PC-9 (cell line): ENCODE measurements around the gene SH3GL3. TPM values are rescaled to one million over a fixed set of nuclear protein-coding genes. Genes with fewer than 3 reads are reported as not detected.

Source experiments
- BruUV-seq: library from RNA; stranded (reverse); fragments of 400-500 nt; replicated peaks from 2 replicates; lab custom pipeline; 2021; lab: Mats Ljungman, UMichigan
- CTCF ChIA-PET: fragments of 300-600 bp; sonication (Branson Sonifier 250); formaldehyde crosslinking; loops from one replicate; lab custom pipeline; 2022; ENCODE audit warnings: antibody characterized with exemption; lab: Charles Lee
- POLR2A ChIA-PET: fragments of 300-600 bp; sonication (Branson Sonifier 250); formaldehyde crosslinking; loops from one replicate; lab custom pipeline; 2022; ENCODE audit warnings: antibody characterized with exemption; ENCODE audit not compliant: unreplicated experiment; lab: Charles Lee
- DNase-seq, 2 experiments: peaks; one replicate each; pipeline versions ENCODE4 v3.0.0 to v3.0.0-alpha.2; 2015 to 2022; ENCODE audit warnings: mixed read lengths in 1 of 2
- H2AFZ ChIP-seq: fragments of 200-600 bp; sonication (generic); 2 replicates; pipeline ENCODE4 v1.8.1; 2017; ENCODE audit warnings: antibody characterized with exemption
- H3F3A ChIP-seq: fragments of 200-600 bp; sonication (generic); 2 replicates; pipeline ENCODE4 v1.8.1; 2017; ENCODE audit warnings: antibody characterized with exemption, mild to moderate bottlenecking, low read depth; ENCODE audit not compliant: insufficient read depth
- H3K27ac ChIP-seq: fragments of 200-600 bp; sonication (generic); 2 replicates; pipeline ENCODE4 v1.6.1; 2016; ENCODE audit warnings: mixed run types
- H3K27me3 ChIP-seq: fragments of 200-600 bp; sonication (generic); 2 replicates; pipeline ENCODE4 v1.6.1; 2016; ENCODE audit warnings: low read depth, mixed run types; ENCODE audit not compliant: insufficient read depth
- H3K36me3 ChIP-seq: fragments of 200-600 bp; sonication (generic); 2 replicates; pipeline ENCODE4 v1.6.1; 2016; ENCODE audit warnings: low read depth, mixed run types
- H3K4me1 ChIP-seq: fragments of 200-600 bp; sonication (generic); replicated peaks from 2 replicates; pipeline ENCODE4 v1.6.1; 2016; ENCODE audit warnings: mixed run types; ENCODE audit not compliant: insufficient read depth
- H3K4me2 ChIP-seq: fragments of 200-600 bp; sonication (generic); 2 replicates; pipeline ENCODE4 v1.6.1; 2017; ENCODE audit warnings: mixed run types
- H3K4me3 ChIP-seq: fragments of 200-600 bp; sonication (generic); 2 replicates; pipeline ENCODE4 v1.6.1; 2016; ENCODE audit warnings: mixed run types
- H3K79me2 ChIP-seq: fragments of 200-600 bp; sonication (generic); 2 replicates; pipeline ENCODE4 v1.6.1; 2017; ENCODE audit warnings: low read depth, mixed run types
- H3K9me2 ChIP-seq: fragments of 200-600 bp; sonication (generic); 2 replicates; pipeline ENCODE4 v1.8.1; 2017; ENCODE audit warnings: mild to moderate bottlenecking; ENCODE audit not compliant: insufficient read depth
- H3K9me3 ChIP-seq: fragments of 200-600 bp; sonication (generic); 2 replicates; pipeline ENCODE4 v1.8.1; 2016; ENCODE audit warnings: low read depth; ENCODE audit not compliant: insufficient read depth
- H4K20me1 ChIP-seq: fragments of 200-600 bp; sonication (generic); 2 replicates; pipeline ENCODE4 v1.8.1; 2017; ENCODE audit not compliant: insufficient read depth
- EZH2 ChIP-seq: fragments of 200-600 bp; sonication (generic); IDR thresholded peaks from 2 replicates; pipeline ENCODE4 v1.8.0; 2017; ENCODE audit warnings: antibody characterized with exemption, low read depth
- intact Hi-C: fragments of 100-400 bp; cut with micrococcal nuclease; formaldehyde crosslinking; loops from one replicate; pipeline ENCODE4 v1.10.0; 2022; ENCODE audit not compliant: unreplicated experiment
- total RNA-seq: library from RNA; stranded (reverse); gene quantifications from 2 replicates; pipeline ENCODE4 v1.2.3, GENCODE V29; 2021
- TF ChIP-seq, protein P1 (sequence below): fragments of 200-600 bp; sonication (generic); conservative IDR thresholded peaks from 2 replicates; pipeline ENCODE4 v1.6.1; 2017; ENCODE audit warnings: mixed run types, antibody characterized with exemption, mild to moderate bottlenecking, moderate library complexity

The SH3GL3 gene
- total RNA-seq, 1 experiment from 2014 or later, result 0.22 TPM

DNA sequence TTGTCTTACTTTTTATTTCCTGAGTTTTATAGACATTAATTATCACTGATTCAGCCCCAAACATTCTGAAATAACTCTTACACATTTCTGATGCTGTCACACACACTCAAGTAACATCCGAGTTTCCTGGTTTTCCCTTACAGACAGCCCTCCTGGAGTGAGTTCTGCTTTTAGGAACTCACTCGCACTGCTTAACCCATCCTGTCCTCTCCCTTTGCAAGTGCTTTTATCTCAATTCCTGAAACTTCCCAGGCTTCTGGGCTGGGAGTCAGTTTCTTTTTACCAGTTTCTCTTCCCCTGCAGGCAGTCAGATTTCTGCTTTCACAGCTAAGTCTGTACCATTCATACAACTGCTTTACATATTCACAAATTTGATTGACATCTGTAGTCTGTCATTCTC, 15.6 kb upstream of the SH3GL3 start:
- Histone ChIP-seq H3F3A (no peaks in the 10 kb centered on the region), H3K4me2 (no peak overlapping the region), H3K27me3 (no peaks in the 10 kb centered on the region), H3K4me3 (no peak overlapping the region), H3K27ac (no peak overlapping the region), H3K79me2 (no peaks in the 10 kb centered on the region), H3K36me3 (no peaks in the 10 kb centered on the region), H3K9me3 (no peaks in the 10 kb centered on the region), H3K4me1 (no peaks in the 10 kb centered on the region), H2AFZ (0 out of 2 replicates have a peak overlapping the region, but pooled peaks have one; percentile 42), H3K9me2 (no peaks in the 10 kb centered on the region), H4K20me1 (no peaks in the 10 kb centered on the region)
- DNase-seq, result no peak
- POLR2A ChIA-PET, result no interaction called here
- TF ChIP-seq, protein P1, sequence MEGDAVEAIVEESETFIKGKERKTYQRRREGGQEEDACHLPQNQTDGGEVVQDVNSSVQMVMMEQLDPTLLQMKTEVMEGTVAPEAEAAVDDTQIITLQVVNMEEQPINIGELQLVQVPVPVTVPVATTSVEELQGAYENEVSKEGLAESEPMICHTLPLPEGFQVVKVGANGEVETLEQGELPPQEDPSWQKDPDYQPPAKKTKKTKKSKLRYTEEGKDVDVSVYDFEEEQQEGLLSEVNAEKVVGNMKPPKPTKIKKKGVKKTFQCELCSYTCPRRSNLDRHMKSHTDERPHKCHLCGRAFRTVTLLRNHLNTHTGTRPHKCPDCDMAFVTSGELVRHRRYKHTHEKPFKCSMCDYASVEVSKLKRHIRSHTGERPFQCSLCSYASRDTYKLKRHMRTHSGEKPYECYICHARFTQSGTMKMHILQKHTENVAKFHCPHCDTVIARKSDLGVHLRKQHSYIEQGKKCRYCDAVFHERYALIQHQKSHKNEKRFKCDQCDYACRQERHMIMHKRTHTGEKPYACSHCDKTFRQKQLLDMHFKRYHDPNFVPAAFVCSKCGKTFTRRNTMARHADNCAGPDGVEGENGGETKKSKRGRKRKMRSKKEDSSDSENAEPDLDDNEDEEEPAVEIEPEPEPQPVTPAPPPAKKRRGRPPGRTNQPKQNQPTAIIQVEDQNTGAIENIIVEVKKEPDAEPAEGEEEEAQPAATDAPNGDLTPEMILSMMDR, result no peak
- no peak for TF ChIP-seq EZH2
- intact Hi-C loops, result loop anchor here (10.0 kb wide), 1 partner anchor 603 kb away; no protein-coding TSS in a partner anchor
- CTCF ChIA-PET, result no interaction called here
- BruUV-seq, result no TSS peak

DNA sequence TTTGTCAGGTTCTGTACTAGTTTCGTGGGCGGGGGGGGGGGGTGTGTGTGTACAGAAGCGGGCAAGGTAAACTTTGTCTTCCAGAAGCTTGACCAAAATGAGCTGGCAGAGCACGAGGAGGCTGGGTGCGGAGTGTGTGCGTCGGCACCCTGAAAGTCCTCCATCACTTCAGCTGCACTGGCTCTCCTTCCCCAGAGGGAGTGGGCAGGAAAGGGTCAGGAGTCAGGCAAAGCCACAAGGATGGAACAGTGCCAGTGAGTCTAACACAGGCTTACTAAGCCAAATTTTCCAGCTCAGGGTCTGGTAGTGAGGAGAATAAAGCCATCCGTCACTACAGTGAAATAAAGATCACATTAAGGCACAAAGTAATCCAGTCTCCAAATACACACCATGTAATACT, 11.9 kb upstream of the SH3GL3 start:
- Histone ChIP-seq H3K4me3 (no peak overlapping the region), H3K36me3 (no peaks in the 10 kb centered on the region), H3K9me2 (no peaks in the 10 kb centered on the region), H2AFZ (no peak overlapping the region), H3K4me1 (no peaks in the 10 kb centered on the region), H4K20me1 (no peaks in the 10 kb centered on the region), H3K27ac (no peak overlapping the region), H3F3A (no peaks in the 10 kb centered on the region), H3K79me2 (no peaks in the 10 kb centered on the region), H3K27me3 (no peaks in the 10 kb centered on the region), H3K4me2 (no peak overlapping the region), H3K9me3 (no peaks in the 10 kb centered on the region)
- DNase-seq, result no peak
- POLR2A ChIA-PET, result no interaction called here
- intact Hi-C loops, result loop anchor here (10.0 kb wide), 1 partner anchor 600 kb away; no protein-coding TSS in a partner anchor
- TF ChIP-seq EZH2, result no peak
- TF ChIP-seq, protein P1, result no peak
- BruUV-seq, result no TSS peak
- CTCF ChIA-PET, result interaction anchor here (0.5 to 2.8 kb wide), 5 partner anchors 9 to 511 kb away, joined by 3 to 35 read pairs (median 6); no protein-coding TSS in a partner anchor

DNA sequence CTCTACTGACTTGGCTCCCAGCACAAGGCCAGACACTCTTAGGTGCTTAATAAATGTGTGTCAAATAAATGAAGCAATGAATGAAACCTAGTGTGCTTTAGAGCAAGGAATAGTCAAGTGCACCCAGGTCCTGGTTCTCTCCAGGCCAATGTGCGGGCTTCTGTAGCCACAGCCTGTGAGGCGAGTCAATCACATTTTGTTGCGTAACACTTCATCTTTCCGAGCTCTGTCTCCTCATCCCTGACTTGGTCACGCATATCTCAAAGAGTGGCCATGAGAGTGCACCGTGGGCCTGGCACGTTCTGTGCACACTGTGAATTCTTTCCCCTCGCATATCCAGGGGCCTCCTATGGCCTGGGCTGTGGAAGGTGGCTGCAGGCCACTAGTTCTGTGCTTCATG, 11.4 kb upstream of the SH3GL3 start:
- H4K20me1 ChIP-seq, result no peaks in the 10 kb centered on the region
- TF ChIP-seq, protein P1, result no peak
- TF ChIP-seq EZH2, result no peak
- H2AFZ ChIP-seq, result no peak overlapping the region
- no peaks in the 10 kb centered on the region for H3K9me3 ChIP-seq
- no peaks in the 10 kb centered on the region for H3F3A ChIP-seq
- no peaks in the 10 kb centered on the region for H3K36me3 ChIP-seq
- CTCF ChIA-PET, result interaction anchor here (0.5 to 2.8 kb wide), 5 partner anchors 10 to 511 kb away, joined by 3 to 35 read pairs (median 6); no protein-coding TSS in a partner anchor
- no TSS peak for BruUV-seq
- H3K9me2 ChIP-seq, result no peaks in the 10 kb centered on the region
- no peaks in the 10 kb centered on the region for H3K4me1 ChIP-seq
- POLR2A ChIA-PET, result no interaction called here
- no peak overlapping the region for H3K4me3 ChIP-seq
- no peak overlapping the region for H3K4me2 ChIP-seq
- DNase-seq, result no peak
- H3K79me2 ChIP-seq, result no peaks in the 10 kb centered on the region
- intact Hi-C loops, result loop anchor here (2.0 to 10.0 kb wide), 2 partner anchors 425 to 599 kb away; partner anchors contain the start of gene C15orf40
- no peaks in the 10 kb centered on the region for H3K27me3 ChIP-seq
- H3K27ac ChIP-seq, result no peak overlapping the region
